NB4 (cell line): ENCODE data around the gene C15orf62.

ENCODE experiments used
- CTCF ChIP-seq: IDR thresholded peaks from one replicate; pipeline ENCODE4 v1.5.1; 2012; ENCODE audit warnings: low read depth, low read length
- MYC ChIP-seq: IDR thresholded peaks from 2 replicates; pipeline ENCODE4 v1.6.1; 2011; ENCODE audit warnings: low read depth, low read length
- POLR2A ChIP-seq: IDR thresholded peaks from 2 replicates; pipeline ENCODE4 v1.6.1; 2011; ENCODE audit warnings: mild to moderate bottlenecking; ENCODE audit not compliant: insufficient read length; ENCODE audit errors: extremely low read depth

GRCh38 chr15:40808861-40809450 is 39.2 kb downstream of the C15orf62 start:
- TF ChIP-seq POLR2A = no peak
- no peak for TF ChIP-seq CTCF
- TF ChIP-seq MYC = no peak
